Stimulated activated effector memory CD8-positive, alpha-beta T cell treated with anti-CD3 and anti-CD28 coated beads, Interleukin-12 subunit alpha, Interleukin-12 subunit beta, amount 100 ng/mL, for 72 hours (primary cell): ENCODE results near the gene B3GNT3.

ENCODE experiments used
- ATAC-seq: fragments of 150-1000 bp; cut with Tn5 transposase; 2 replicates; pipeline ENCODE4 v1.10.0; 2021
- DNase-seq, 2 donors: peaks; one replicate each; pipeline ENCODE4 v3.0.0; 2021 to 2022; ENCODE audit warnings: low spot score in 2 of 2
- H3K27ac Mint-ChIP-seq: one replicate; pipeline ENCODE4 v1.8.0; 2022; ENCODE audit warnings: mild to moderate bottlenecking, mixed read lengths
- H3K36me3 Mint-ChIP-seq: one replicate; pipeline ENCODE4 v1.8.0; 2022; ENCODE audit warnings: mild to moderate bottlenecking, mixed read lengths
- H3K4me1 Mint-ChIP-seq: one replicate; pipeline ENCODE4 v1.8.0; 2022; ENCODE audit warnings: mixed read lengths
- H3K4me3 Mint-ChIP-seq: one replicate; pipeline ENCODE4 v1.8.0; 2022; ENCODE audit warnings: mild to moderate bottlenecking, mixed read lengths
- H3K9me3 Mint-ChIP-seq: one replicate; pipeline ENCODE4 v1.8.0; 2022; ENCODE audit warnings: mixed read lengths

B3GNT3 gene

GRCh38 chr19:17802137-17802858, 7.4 kb downstream of the B3GNT3 start:
- ATAC-seq (no peak), DNase-seq (no peak)
- Mint-ChIP-seq H3K4me1 (peaks cover 25% of the 10 kb centered on the region), H3K36me3 (no peaks in the 10 kb centered on the region), H3K4me3 (no peak overlapping the region), H3K9me3 (no peaks in the 10 kb centered on the region), H3K27ac (peak overlapping the region; percentile 75)

- H3K9me3 Mint-ChIP-seq: no peaks in the 10 kb centered on the region
- peak overlapping the region; percentile 75 for H3K27ac Mint-ChIP-seq
- no peak for DNase-seq
- no peaks in the 10 kb centered on the region for H3K36me3 Mint-ChIP-seq
- peak; percentile 42 for ATAC-seq
- H3K4me1 Mint-ChIP-seq: peaks cover 32% of the 10 kb centered on the region
- H3K4me3 Mint-ChIP-seq: peak overlapping the region; percentile 21
Observed at GRCh38 chr19:17803264-17803896, 8.4 kb downstream of the B3GNT3 start.

GRCh38 chr19:17805427-17805826, 10.5 kb downstream of the B3GNT3 start:
- no peaks in the 10 kb centered on the region for H3K36me3 Mint-ChIP-seq
- DNase-seq (no peak), ATAC-seq (no peak)
- H3K9me3 Mint-ChIP-seq: no peaks in the 10 kb centered on the region
- H3K4me3 Mint-ChIP-seq: no peak overlapping the region
- peak overlapping the region; percentile 20 for H3K27ac Mint-ChIP-seq
- peaks cover 33% of the 10 kb centered on the region for H3K4me1 Mint-ChIP-seq

- no peak overlapping the region for H3K27ac Mint-ChIP-seq
- peak overlapping the region; percentile 47 for H3K4me3 Mint-ChIP-seq
- no peaks in the 10 kb centered on the region for H3K36me3 Mint-ChIP-seq
- ATAC-seq (no peak), DNase-seq (no peak)
- H3K4me1 Mint-ChIP-seq: peaks cover 32% of the 10 kb centered on the region
- H3K9me3 Mint-ChIP-seq: no peaks in the 10 kb centered on the region
Observed at GRCh38 chr19:17806945-17807344, 12.0 kb downstream of the B3GNT3 start.

- peak overlapping the region; percentile 47 for H3K4me3 Mint-ChIP-seq
- ATAC-seq (peak; percentile 55), DNase-seq (no peak)
- peaks cover 25% of the 10 kb centered on the region for H3K4me1 Mint-ChIP-seq
- no peaks in the 10 kb centered on the region for H3K9me3 Mint-ChIP-seq
- no peaks in the 10 kb centered on the region for H3K36me3 Mint-ChIP-seq
- peak overlapping the region; percentile 71 for H3K27ac Mint-ChIP-seq
Observed at GRCh38 chr19:17807731-17808316, 12.9 kb downstream of the B3GNT3 start.

GRCh38 chr19:17811103-17811502, 16.2 kb downstream of the B3GNT3 start:
- Mint-ChIP-seq H3K4me3 (no peak overlapping the region), H3K27ac (no peak overlapping the region), H3K4me1 (peaks cover 12% of the 10 kb centered on the region), H3K9me3 (no peaks in the 10 kb centered on the region), H3K36me3 (no peaks in the 10 kb centered on the region)
- no peak for ATAC-seq
- no peak for DNase-seq

GRCh38 chr19:17811681-17812080, 16.7 kb downstream of the B3GNT3 start:
- ATAC-seq (no peak), DNase-seq (no peak)
- H3K4me1 Mint-ChIP-seq: peaks cover 12% of the 10 kb centered on the region
- H3K9me3 Mint-ChIP-seq: no peaks in the 10 kb centered on the region
- H3K36me3 Mint-ChIP-seq: no peaks in the 10 kb centered on the region
- H3K4me3 Mint-ChIP-seq: no peak overlapping the region
- no peak overlapping the region for H3K27ac Mint-ChIP-seq

GRCh38 chr19:17812099-17812498, 17.2 kb downstream of the B3GNT3 start:
- Mint-ChIP-seq H3K9me3 (no peaks in the 10 kb centered on the region), H3K27ac (no peak overlapping the region), H3K36me3 (no peaks in the 10 kb centered on the region), H3K4me3 (no peak overlapping the region), H3K4me1 (peaks cover 10% of the 10 kb centered on the region)
- DNase-seq: no peak
- ATAC-seq: no peak

- DNase-seq (no peak), ATAC-seq (no peak)
- Mint-ChIP-seq H3K4me1 (no peaks in the 10 kb centered on the region), H3K9me3 (no peaks in the 10 kb centered on the region), H3K27ac (no peak overlapping the region), H3K4me3 (no peak overlapping the region), H3K36me3 (peaks cover 12% of the 10 kb centered on the region)
Observed at GRCh38 chr19:17817668-17818363, 22.9 kb downstream of the B3GNT3 start.

- Mint-ChIP-seq H3K4me3 (no peak within 1 kb of the TSS), H3K9me3 (no peaks in the 10 kb centered on the region), H3K27ac (no peak within 1 kb of the TSS), H3K36me3 (peaks cover 44% of the 10 kb centered on the region), H3K4me1 (no peaks in the 10 kb centered on the region)
- ATAC-seq (peak; percentile 17), DNase-seq (no peak)
Observed at GRCh38 chr19:17821190-17821589, 26.3 kb downstream of the B3GNT3 start, which contains the start of gene INSL3. TSS of gene INSL3 (minus strand) at chr19:17821519. CDS start at chr19:17821506, 13 bp downstream.

- Mint-ChIP-seq H3K27ac (peak overlapping the region; percentile 87), H3K4me3 (no peak overlapping the region), H3K4me1 (peaks cover 7% of the 10 kb centered on the region), H3K9me3 (no peaks in the 10 kb centered on the region), H3K36me3 (peaks cover 76% of the 10 kb centered on the region)
- peak; percentile 31 for ATAC-seq
- DNase-seq: no peak
Observed at GRCh38 chr19:17824339-17824738, 29.4 kb downstream of the B3GNT3 start.

GRCh38 chr19:17826508-17827056, 31.6 kb downstream of the B3GNT3 start:
- Mint-ChIP-seq H3K4me3 (no peak overlapping the region), H3K4me1 (peaks cover 17% of the 10 kb centered on the region), H3K36me3 (peaks cover 95% of the 10 kb centered on the region), H3K9me3 (no peaks in the 10 kb centered on the region), H3K27ac (no peak overlapping the region)
- no peak for DNase-seq
- ATAC-seq: no peak

- Mint-ChIP-seq H3K9me3 (no peaks in the 10 kb centered on the region), H3K36me3 (peaks cover 100% of the 10 kb centered on the region), H3K27ac (peak overlapping the region; percentile 40), H3K4me3 (no peak overlapping the region), H3K4me1 (peaks cover 21% of the 10 kb centered on the region)
- ATAC-seq (no peak), DNase-seq (no peak)
Observed at GRCh38 chr19:17829855-17830566, 35.1 kb downstream of the B3GNT3 start.

- peak; percentile 63 for ATAC-seq
- peak; percentile 29 to 70 for DNase-seq
- H3K36me3 Mint-ChIP-seq: peaks cover 100% of the 10 kb centered on the region
- H3K4me1 Mint-ChIP-seq: peaks cover 29% of the 10 kb centered on the region
- H3K27ac Mint-ChIP-seq: no peak overlapping the region
- no peaks in the 10 kb centered on the region for H3K9me3 Mint-ChIP-seq
- H3K4me3 Mint-ChIP-seq: no peak overlapping the region
Observed at GRCh38 chr19:17830567-17831418, 35.9 kb downstream of the B3GNT3 start.
